Neural cell (in vitro differentiated cells): Measurements from ENCODE around the gene ESR1. TPM values are rescaled to one million over a fixed set of nuclear protein-coding genes. Genes with fewer than 3 reads are reported as not detected.

Source experiments
- H2AFZ ChIP-seq: fragments of 200-600, 300-800 bp; sonication (generic), shearing (Covaris generic); 2 replicates; pipeline ENCODE4 v1.6.0; 2014; ENCODE audit warnings: low read depth, mild to moderate bottlenecking, antibody characterized with exemption, low read length, moderate library complexity
- H3F3A ChIP-seq: fragments of 200-600 bp; shearing (Covaris generic); 2 replicates; pipeline ENCODE4 v1.6.1; 2016; ENCODE audit warnings: mild to moderate bottlenecking, moderate library complexity, mixed read lengths, antibody characterized with exemption, low read length; ENCODE audit not compliant: insufficient read depth, poor library complexity, severe bottlenecking
- H3K27ac ChIP-seq: fragments of 200-600, 300-800 bp; sonication (generic), shearing (Covaris generic); 2 replicates; pipeline ENCODE4 v1.5.1; 2014; ENCODE audit warnings: mild to moderate bottlenecking, low read length, moderate library complexity
- H3K27me3 ChIP-seq: fragments of 300-800, 200-600 bp; sonication (generic), shearing (Covaris generic); 2 replicates; pipeline ENCODE4 v1.6.0; 2014; ENCODE audit warnings: mild to moderate bottlenecking, low read depth, low read length, moderate library complexity; ENCODE audit not compliant: insufficient read depth
- H3K36me3 ChIP-seq: fragments of 300-800, 200-600 bp; sonication (generic), shearing (Covaris generic); 2 replicates; pipeline ENCODE4 v1.5.1; 2014; ENCODE audit warnings: mild to moderate bottlenecking, antibody characterized with exemption, low read length, moderate library complexity; ENCODE audit not compliant: insufficient read depth
- H3K4me2 ChIP-seq: fragments of 300-800, 200-600 bp; sonication (generic), shearing (Covaris generic); 2 replicates; pipeline ENCODE4 v1.6.0; 2014; ENCODE audit warnings: mild to moderate bottlenecking, low read length
- H3K4me3 ChIP-seq: fragments of 300-800, 200-600 bp; sonication (generic), shearing (Covaris generic); 2 replicates; pipeline ENCODE4 v1.5.1; 2014; ENCODE audit warnings: mild to moderate bottlenecking, low read length, moderate library complexity
- H3K79me2 ChIP-seq: fragments of 200-600 bp; shearing (Covaris generic); replicated peaks from 2 replicates; pipeline ENCODE4 v1.6.0; 2014; ENCODE audit warnings: mild to moderate bottlenecking, low read length, moderate library complexity; ENCODE audit not compliant: insufficient read depth
- H3K9ac ChIP-seq: fragments of 300-800, 200-600 bp; sonication (generic), shearing (Covaris generic); 2 replicates; pipeline ENCODE4 v1.6.1; 2016; ENCODE audit warnings: mild to moderate bottlenecking, low read length, mixed read lengths
- H3K9me2 ChIP-seq: fragments of 200-600 bp; shearing (Covaris generic); 2 replicates; pipeline ENCODE4 v1.6.1; 2016; ENCODE audit warnings: mild to moderate bottlenecking, low read length, mixed read lengths; ENCODE audit not compliant: insufficient read depth
- H3K9me3 ChIP-seq: fragments of 200-600, 300-800 bp; sonication (generic), shearing (Covaris generic); 2 replicates; pipeline ENCODE4 v1.6.1; 2016; ENCODE audit warnings: mild to moderate bottlenecking, mixed run types, low read length, moderate library complexity, mixed read lengths
- H4K20me1 ChIP-seq: fragments of 200-600 bp; shearing (Covaris generic); 2 replicates; pipeline ENCODE4 v1.6.1; 2016; ENCODE audit warnings: mild to moderate bottlenecking, mixed run types; ENCODE audit not compliant: insufficient read depth
- EP300 ChIP-seq: fragments of 450-650 bp; conservative IDR thresholded peaks from 2 replicates; pipeline ENCODE4 v1.6.1; 2014; ENCODE audit warnings: antibody characterized with exemption, mild to moderate bottlenecking, moderate library complexity; ENCODE audit not compliant: poor library complexity, severe bottlenecking
- EZH2 ChIP-seq: fragments of 200-600, 300-800 bp; shearing (Covaris generic), sonication (generic); IDR thresholded peaks from 2 replicates; pipeline ENCODE4 v1.6.1; 2014; ENCODE audit warnings: antibody characterized with exemption, low read length, borderline replicate concordance, mild to moderate bottlenecking; ENCODE audit not compliant: insufficient read depth, poor library complexity, severe bottlenecking
- MXI1 ChIP-seq: fragments of 450-650 bp; conservative IDR thresholded peaks from 2 replicates; pipeline ENCODE4 v1.6.1; 2014; ENCODE audit warnings: antibody characterized with exemption, mild to moderate bottlenecking; ENCODE audit not compliant: poor library complexity, severe bottlenecking
- POLR2AphosphoS5 ChIP-seq: IDR thresholded peaks from 2 replicates; pipeline ENCODE4 v1.6.1; 2012
- RAD21 ChIP-seq: fragments of 450-650 bp; conservative IDR thresholded peaks from 2 replicates; pipeline ENCODE4 v1.6.1; 2014; ENCODE audit warnings: antibody characterized with exemption, mild to moderate bottlenecking, moderate library complexity
- SMC3 ChIP-seq: fragments of 450-650 bp; conservative IDR thresholded peaks from 2 replicates; pipeline ENCODE4 v1.6.1; 2014; ENCODE audit warnings: antibody characterized with exemption, mild to moderate bottlenecking, moderate library complexity; ENCODE audit not compliant: poor library complexity
- TAF1 ChIP-seq: IDR thresholded peaks from 2 replicates; pipeline ENCODE4 v1.6.1; 2012; ENCODE audit warnings: low read depth
- polyA plus RNA-seq: library from polyadenylated mRNA; depleted of rRNA; stranded (reverse); fragments of >200 nt; gene quantifications from 2 replicates; pipeline ENCODE4 v1.2.3, GENCODE V29; 2014
- TF ChIP-seq, protein P1 (sequence below): fragments of 450-650 bp; IDR thresholded peaks from 2 replicates; pipeline ENCODE4 v1.5.1; 2014; ENCODE audit warnings: antibody characterized with exemption, mild to moderate bottlenecking, moderate library complexity; ENCODE audit not compliant: poor library complexity, severe bottlenecking
- TF ChIP-seq, protein P2 (sequence below): IDR thresholded peaks from 2 replicates; pipeline ENCODE4 v1.6.1; 2012; ENCODE audit warnings: borderline replicate concordance

ESR1 gene
- polyA plus RNA-seq, 1 donor from 2014 or later: 0.14 TPM

GRCh38 chr6:151916075-151916474 lies 108.6 kb downstream of the ESR1 start:
- no peak overlapping the region for H3K4me2 ChIP-seq
- TF ChIP-seq EZH2: no peak
- H3K9ac ChIP-seq: no peak overlapping the region
- no peaks in the 10 kb centered on the region for H3F3A ChIP-seq
- H3K9me3 ChIP-seq: no peaks in the 10 kb centered on the region
- no peaks in the 10 kb centered on the region for H3K79me2 ChIP-seq
- no peak overlapping the region for H3K4me3 ChIP-seq
- H3K27me3 ChIP-seq: no peaks in the 10 kb centered on the region
- no peaks in the 10 kb centered on the region for H4K20me1 ChIP-seq
- H2AFZ ChIP-seq: no peak overlapping the region
- no peaks in the 10 kb centered on the region for H3K9me2 ChIP-seq
- no peak overlapping the region for H3K27ac ChIP-seq
- no peaks in the 10 kb centered on the region for H3K36me3 ChIP-seq

- Histone ChIP-seq H3K9me3 (no peaks in the 10 kb centered on the region), H3K36me3 (no peaks in the 10 kb centered on the region), H3K79me2 (no peaks in the 10 kb centered on the region), H2AFZ (no peak overlapping the region), H4K20me1 (no peaks in the 10 kb centered on the region), H3K4me2 (no peak overlapping the region), H3K27ac (no peak overlapping the region), H3K27me3 (no peaks in the 10 kb centered on the region), H3K9ac (no peak overlapping the region), H3K4me3 (no peak overlapping the region), H3K9me2 (no peaks in the 10 kb centered on the region), H3F3A (no peaks in the 10 kb centered on the region)
- TF ChIP-seq POLR2AphosphoS5 (no peak), RAD21 (no peak), TAF1 (no peak), EP300 (no peak), SMC3 (no peak)
Observed at GRCh38 chr6:151916680-151917164, 109.2 kb downstream of the ESR1 start.

- H3K36me3 ChIP-seq: no peaks in the 10 kb centered on the region
- no peaks in the 10 kb centered on the region for H3K9me2 ChIP-seq
- H3K79me2 ChIP-seq: no peaks in the 10 kb centered on the region
- H3K27ac ChIP-seq: no peak overlapping the region
- no peaks in the 10 kb centered on the region for H4K20me1 ChIP-seq
- no peak for TF ChIP-seq SMC3
- no peak for TF ChIP-seq TAF1
- TF ChIP-seq, protein P1, sequence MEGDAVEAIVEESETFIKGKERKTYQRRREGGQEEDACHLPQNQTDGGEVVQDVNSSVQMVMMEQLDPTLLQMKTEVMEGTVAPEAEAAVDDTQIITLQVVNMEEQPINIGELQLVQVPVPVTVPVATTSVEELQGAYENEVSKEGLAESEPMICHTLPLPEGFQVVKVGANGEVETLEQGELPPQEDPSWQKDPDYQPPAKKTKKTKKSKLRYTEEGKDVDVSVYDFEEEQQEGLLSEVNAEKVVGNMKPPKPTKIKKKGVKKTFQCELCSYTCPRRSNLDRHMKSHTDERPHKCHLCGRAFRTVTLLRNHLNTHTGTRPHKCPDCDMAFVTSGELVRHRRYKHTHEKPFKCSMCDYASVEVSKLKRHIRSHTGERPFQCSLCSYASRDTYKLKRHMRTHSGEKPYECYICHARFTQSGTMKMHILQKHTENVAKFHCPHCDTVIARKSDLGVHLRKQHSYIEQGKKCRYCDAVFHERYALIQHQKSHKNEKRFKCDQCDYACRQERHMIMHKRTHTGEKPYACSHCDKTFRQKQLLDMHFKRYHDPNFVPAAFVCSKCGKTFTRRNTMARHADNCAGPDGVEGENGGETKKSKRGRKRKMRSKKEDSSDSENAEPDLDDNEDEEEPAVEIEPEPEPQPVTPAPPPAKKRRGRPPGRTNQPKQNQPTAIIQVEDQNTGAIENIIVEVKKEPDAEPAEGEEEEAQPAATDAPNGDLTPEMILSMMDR: no peak
- TF ChIP-seq RAD21: no peak
- TF ChIP-seq POLR2AphosphoS5: no peak
- TF ChIP-seq, protein P2, sequence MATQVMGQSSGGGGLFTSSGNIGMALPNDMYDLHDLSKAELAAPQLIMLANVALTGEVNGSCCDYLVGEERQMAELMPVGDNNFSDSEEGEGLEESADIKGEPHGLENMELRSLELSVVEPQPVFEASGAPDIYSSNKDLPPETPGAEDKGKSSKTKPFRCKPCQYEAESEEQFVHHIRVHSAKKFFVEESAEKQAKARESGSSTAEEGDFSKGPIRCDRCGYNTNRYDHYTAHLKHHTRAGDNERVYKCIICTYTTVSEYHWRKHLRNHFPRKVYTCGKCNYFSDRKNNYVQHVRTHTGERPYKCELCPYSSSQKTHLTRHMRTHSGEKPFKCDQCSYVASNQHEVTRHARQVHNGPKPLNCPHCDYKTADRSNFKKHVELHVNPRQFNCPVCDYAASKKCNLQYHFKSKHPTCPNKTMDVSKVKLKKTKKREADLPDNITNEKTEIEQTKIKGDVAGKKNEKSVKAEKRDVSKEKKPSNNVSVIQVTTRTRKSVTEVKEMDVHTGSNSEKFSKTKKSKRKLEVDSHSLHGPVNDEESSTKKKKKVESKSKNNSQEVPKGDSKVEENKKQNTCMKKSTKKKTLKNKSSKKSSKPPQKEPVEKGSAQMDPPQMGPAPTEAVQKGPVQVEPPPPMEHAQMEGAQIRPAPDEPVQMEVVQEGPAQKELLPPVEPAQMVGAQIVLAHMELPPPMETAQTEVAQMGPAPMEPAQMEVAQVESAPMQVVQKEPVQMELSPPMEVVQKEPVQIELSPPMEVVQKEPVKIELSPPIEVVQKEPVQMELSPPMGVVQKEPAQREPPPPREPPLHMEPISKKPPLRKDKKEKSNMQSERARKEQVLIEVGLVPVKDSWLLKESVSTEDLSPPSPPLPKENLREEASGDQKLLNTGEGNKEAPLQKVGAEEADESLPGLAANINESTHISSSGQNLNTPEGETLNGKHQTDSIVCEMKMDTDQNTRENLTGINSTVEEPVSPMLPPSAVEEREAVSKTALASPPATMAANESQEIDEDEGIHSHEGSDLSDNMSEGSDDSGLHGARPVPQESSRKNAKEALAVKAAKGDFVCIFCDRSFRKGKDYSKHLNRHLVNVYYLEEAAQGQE: no peak
- TF ChIP-seq MXI1: no peak
- TF ChIP-seq EZH2: no peak
- no peak for TF ChIP-seq EP300
- H3K9me3 ChIP-seq: no peaks in the 10 kb centered on the region
- no peak overlapping the region for H3K4me3 ChIP-seq
- no peak overlapping the region for H3K4me2 ChIP-seq
- no peaks in the 10 kb centered on the region for H3F3A ChIP-seq
- H3K27me3 ChIP-seq: no peaks in the 10 kb centered on the region
- no peak overlapping the region for H2AFZ ChIP-seq
- no peak overlapping the region for H3K9ac ChIP-seq
Observed at GRCh38 chr6:151917531-151918329, 110.2 kb downstream of the ESR1 start.
